HL-60 (cell line): Measurements from ENCODE around the gene FHIT.

Source experiments
- CTCF ChIP-seq: IDR thresholded peaks from one replicate; pipeline ENCODE4 v1.5.1; 2011; ENCODE audit warnings: low read length, control low read depth, inconsistent platforms; ENCODE audit not compliant: insufficient read depth
- POLR2AphosphoS5 ChIP-seq: IDR thresholded peaks from 2 replicates; pipeline ENCODE4 v1.6.1; 2012; ENCODE audit warnings: low read depth
- TF ChIP-seq, protein P1 (sequence below): IDR thresholded peaks from 2 replicates; pipeline ENCODE4 v1.6.1; 2012; ENCODE audit warnings: low read depth; ENCODE audit not compliant: insufficient replicate concordance

DNA sequence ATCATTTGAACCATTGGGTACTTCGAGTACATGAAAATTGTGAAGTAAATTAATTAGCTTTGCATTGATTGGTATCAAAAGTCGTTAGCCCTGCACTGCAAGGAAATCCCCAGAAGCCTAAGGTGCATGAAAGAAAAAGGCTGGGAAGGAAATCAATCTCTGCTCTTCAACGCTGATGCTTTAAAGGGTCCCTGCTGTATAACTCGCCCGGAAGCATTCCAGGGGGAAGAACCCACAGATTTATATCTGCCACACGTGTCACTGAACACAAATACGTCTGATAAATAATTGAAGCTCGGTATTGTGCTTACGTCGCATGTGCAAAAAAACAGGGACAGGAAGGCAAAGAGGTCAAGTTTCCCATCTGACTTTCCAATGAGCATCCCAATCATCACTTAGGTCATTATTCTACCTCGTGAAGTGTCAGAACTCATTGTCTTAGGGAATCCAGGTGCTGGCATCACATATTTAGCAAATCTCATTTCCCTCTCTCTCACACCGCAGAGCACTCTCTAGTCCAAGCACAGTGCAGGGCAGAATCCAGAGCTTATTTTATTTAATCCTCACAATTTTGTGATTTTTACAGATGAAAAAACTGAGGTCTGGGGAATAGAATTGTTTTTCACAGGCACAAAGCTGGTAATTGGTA lies 1397.1 kb downstream of the FHIT start:
- TF ChIP-seq, protein P1, sequence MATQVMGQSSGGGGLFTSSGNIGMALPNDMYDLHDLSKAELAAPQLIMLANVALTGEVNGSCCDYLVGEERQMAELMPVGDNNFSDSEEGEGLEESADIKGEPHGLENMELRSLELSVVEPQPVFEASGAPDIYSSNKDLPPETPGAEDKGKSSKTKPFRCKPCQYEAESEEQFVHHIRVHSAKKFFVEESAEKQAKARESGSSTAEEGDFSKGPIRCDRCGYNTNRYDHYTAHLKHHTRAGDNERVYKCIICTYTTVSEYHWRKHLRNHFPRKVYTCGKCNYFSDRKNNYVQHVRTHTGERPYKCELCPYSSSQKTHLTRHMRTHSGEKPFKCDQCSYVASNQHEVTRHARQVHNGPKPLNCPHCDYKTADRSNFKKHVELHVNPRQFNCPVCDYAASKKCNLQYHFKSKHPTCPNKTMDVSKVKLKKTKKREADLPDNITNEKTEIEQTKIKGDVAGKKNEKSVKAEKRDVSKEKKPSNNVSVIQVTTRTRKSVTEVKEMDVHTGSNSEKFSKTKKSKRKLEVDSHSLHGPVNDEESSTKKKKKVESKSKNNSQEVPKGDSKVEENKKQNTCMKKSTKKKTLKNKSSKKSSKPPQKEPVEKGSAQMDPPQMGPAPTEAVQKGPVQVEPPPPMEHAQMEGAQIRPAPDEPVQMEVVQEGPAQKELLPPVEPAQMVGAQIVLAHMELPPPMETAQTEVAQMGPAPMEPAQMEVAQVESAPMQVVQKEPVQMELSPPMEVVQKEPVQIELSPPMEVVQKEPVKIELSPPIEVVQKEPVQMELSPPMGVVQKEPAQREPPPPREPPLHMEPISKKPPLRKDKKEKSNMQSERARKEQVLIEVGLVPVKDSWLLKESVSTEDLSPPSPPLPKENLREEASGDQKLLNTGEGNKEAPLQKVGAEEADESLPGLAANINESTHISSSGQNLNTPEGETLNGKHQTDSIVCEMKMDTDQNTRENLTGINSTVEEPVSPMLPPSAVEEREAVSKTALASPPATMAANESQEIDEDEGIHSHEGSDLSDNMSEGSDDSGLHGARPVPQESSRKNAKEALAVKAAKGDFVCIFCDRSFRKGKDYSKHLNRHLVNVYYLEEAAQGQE = no peak
- TF ChIP-seq CTCF = no peak
- TF ChIP-seq POLR2AphosphoS5 = no peak
